GM12801 (cell line): ENCODE data around the gene GRIK2.

Source experiments
- CTCF ChIP-seq: IDR thresholded peaks from one replicate; pipeline ENCODE4 v1.5.1; 2011; ENCODE audit warnings: control low read depth; ENCODE audit not compliant: insufficient read length; ENCODE audit errors: extremely low read depth

The GRIK2 gene

GRCh38 chr6:101733899-101734298, 340.4 kb downstream of the GRIK2 start:
- no peak for TF ChIP-seq CTCF

GRCh38 chr6:101738481-101738880, 345.0 kb downstream of the GRIK2 start:
- TF ChIP-seq CTCF, result no peak

GRCh38 chr6:101740631-101741030, 347.1 kb downstream of the GRIK2 start:
- TF ChIP-seq CTCF, result no peak

GRCh38 chr6:101741474-101742171, 348.1 kb downstream of the GRIK2 start:
- TF ChIP-seq CTCF, result no peak

GRCh38 chr6:101747160-101747559, 353.7 kb downstream of the GRIK2 start:
- TF ChIP-seq CTCF, result no peak

- no peak for TF ChIP-seq CTCF
Observed at GRCh38 chr6:101747716-101748115, 354.2 kb downstream of the GRIK2 start.

- no peak for TF ChIP-seq CTCF
Observed at GRCh38 chr6:101755931-101756330, 362.4 kb downstream of the GRIK2 start.
